GM21390 (cell line): ENCODE measurements around the gene FASN.
A peak's percentile ranks its signal among the peaks of the same experiment; 100 is the strongest.

Experiments
- ATAC-seq: cut with Tn5 transposase; IDR thresholded peaks from one replicate; pipeline ENCODE4 v1.9.1; 2021; ENCODE audit not compliant: unreplicated experiment

FASN gene

DNA sequence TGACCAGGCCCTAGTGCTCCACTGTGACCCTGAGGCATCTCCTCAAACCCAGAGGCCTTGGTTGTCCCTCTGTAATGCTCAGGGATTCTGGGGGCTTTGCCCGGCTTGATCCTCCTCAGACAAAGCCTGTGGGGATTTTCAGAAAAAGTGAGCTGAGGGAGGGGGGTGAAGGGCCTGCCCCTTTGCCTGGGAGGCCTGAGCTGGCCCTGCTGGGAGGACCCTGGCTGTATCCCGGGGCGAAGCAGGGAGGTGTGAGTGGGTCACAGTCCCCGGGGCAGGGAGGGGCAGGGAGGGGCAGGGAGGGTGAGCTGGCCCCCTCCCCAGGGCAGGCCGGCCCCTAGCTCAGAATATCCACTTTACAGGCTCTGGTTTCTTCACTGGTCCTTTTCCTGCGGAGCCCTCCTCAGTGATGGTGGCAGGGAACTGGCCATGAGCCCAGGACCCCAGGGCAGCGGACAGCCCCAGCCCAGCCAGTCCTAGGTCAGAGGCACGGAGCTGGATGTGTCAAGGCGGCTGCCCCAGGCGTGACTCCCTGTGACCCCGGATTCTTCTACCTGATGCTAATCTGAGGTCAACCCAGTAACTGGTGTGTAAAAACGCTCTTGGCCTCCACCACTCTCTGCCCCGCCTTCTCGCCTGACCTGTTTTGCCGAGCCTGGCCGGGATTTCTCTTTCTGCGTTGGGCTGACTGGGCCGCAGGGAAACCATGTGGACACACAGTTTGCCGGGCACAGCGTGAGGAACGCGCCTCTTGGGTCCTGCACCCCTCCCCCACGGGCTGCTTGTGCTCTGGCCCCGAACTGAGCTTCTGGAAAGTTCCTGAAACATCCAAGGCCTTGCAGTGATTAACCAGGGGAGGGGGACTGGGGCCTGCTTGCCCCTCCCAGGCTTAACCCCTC, 5.8 kb upstream of the FASN start:
- no peak for ATAC-seq

DNA sequence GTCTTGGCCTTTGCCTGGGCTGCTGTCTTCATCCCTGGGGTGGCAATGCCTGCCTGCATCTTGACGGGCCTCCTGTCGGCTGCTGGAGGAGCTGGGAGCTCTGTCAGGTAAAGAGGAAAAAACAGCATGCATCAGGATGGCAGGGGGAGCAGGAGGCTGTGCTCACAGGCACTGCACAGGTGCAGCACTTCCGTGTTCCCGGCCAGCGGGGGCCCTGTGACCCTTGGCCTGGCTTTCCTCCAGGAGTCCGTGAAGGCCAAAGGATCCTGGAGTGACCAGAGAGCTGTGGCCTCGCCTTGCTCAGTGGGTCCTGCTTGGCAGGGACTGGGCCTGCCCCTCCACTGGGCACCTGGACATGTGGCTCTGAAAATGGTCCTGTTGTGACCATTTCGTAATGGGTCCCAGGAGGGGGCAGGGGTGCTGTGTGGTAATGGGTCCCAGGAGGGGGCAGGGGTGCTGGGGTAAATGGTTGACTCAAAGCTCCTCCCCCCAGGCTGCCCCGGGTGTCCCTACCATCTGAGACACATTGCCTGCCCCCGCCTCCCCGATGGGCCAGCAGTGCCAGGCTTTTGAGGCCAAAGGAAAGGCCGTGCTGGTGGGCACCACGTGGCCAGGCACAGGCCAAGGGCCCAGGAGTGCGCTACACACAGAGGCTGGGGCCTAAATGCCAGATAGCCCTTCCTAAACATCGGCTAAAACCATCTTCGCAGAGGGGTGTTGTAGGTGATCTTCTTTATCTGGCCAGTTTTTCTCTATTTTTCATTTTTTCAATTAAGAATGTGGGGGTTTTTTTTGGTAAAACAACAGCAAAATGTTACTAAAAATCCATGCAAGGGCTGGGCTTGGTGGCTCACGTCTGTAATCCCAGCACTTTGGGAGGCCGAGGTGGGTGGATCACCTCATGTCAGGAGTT, 4.0 kb upstream of the FASN start:
- ATAC-seq, result no peak

DNA sequence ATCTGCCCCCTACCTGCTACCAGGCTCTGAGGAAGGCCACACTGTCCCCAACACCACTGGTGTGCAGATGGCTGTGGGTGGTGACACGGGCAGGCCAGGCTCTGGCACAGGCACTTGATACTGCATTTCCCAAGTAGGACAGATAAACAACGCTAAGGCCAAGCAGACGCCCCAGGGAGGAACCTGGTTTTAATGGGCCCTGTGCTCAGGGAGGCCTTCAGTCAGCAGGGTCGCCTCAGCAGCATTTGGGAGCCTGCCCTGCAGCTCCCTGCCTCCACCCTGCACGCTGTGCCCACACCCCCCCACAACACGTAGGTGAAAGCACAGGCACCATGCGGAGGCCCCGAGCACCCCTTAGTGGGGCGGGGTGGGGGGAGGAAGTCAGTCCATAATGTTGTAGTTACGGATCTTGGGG, 3.3 kb upstream of the FASN start:
- ATAC-seq, result no peak

DNA sequence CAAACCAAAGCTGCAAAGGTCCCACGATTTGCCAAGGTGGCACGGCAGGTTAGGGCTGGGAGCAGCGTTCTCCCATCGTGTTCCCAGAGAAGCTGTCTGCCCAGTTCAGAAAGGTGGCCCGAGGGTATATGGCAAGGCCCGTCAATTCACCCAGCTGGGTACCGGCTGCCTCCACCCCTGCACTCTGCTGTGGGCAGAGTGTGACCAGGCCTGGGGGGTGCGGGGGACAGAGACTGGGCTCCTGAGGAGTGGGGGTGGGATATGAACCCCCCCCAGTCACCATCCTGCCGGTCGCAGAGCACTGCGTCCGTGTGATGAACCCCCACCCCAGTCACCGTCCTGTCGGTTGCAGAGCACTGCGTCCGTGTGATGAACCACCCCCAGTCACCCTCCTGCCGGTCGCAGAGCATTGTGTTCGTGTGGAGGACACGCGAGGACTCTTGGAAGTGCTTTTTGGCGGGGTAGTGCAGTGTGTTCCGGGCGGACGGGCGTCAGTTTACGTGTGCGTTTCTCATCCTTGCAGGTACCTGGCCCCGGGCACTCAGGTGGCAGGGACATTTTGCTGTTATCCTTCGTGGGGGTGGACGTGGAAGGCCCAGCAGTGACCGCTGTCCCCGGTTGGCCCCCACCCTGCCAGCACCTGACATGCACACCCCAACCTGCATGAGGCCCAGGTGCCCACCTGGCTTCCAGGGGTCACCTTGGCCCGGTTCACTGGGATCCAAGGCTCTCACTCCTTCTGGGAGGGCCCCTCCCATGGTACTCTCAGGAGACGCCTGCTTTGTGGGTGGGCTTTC, 2.7 kb upstream of the FASN start:
- ATAC-seq, result no peak

DNA sequence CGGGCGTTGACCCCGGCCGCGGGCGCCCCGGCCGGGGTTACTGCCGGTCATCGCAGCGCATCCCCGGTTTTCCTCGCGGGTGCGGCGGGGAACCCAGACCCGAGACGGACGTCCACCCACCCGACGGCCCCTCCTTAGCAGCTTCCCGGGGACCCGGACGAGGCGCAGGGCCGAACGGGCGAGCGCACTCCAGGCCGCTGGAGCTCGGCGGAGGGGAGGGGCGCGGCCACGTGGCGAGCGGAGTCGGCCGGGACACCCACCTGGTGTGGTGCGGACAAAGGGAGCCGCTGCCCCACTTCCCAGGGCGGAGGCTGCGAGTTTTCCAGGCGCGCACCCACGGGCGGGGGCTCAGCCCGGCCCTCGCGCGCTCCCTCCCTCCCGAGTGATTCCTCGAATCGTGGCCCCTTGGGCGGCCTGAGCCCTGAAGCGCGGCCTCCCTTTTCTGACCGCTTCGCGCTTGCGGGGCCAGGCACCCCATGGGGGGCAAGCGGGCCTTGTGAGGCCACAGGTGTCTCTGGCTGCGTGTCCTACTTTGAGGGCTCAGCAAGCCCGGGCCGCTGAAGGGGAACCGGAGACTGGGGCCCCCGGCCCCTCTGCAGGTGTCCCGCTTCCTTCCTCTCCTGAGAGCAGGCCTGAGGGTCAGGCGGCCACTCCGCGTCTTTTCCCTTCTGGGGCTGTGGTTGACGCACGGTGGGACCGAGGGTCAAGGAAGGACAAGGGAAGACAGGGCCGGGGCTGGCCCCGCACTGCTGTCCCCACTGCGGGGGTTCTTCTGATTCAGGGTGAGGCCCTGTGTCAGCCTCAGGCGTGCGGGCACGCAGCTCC, 1.1 kb upstream of the FASN start:
- peak; percentile 8 for ATAC-seq

DNA sequence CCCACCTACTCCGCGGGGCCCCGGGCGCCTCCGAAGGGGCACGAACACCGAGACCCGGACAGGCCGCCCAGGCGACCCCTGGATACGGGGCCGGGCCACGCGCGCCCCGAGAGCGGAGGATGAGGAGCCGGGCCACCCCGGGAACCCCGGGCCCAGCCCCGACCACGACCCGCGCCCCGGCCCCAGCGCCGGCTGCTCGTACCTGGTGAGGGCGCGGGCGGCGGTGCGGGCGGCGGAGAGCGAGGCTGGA, 192 bp downstream of the FASN start:
- no peak for ATAC-seq

DNA sequence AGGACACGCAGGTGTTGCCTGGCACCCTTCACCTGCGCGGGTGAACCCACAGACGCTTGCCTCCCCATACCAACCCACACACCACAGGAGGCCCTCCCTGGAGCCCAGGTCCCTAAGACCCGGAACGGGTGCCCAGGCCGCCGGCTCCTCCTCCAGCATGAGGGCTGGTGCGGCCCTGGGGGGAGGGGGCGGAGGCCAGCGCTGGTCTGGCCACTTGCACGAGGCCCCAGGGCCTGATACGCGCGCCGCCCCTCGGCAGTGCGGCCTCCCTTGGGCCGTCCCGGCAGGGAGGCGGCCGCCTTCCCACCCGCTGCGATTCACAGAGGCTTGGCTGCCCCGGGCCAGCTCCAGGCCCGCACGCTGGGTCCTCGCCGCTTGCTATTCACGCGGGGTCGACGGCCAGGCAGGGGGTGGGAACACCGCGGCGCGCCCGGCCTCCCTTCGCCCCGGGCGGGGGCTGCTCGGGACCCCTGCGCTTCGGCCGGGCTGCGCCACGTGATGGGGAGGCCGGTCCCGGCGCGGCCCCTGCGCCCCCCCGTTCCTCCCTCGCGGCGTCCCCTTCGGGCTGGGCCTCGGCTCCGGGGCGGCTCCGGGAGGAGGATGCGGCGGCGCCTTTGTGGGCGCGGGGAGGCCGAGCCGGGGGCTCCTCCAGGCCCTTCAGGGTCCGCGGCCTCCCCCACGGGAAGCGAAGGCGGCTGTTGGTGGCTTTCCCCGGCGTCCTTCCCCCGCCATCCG, 685 bp downstream of the FASN start:
- ATAC-seq, result peak; percentile 1

DNA sequence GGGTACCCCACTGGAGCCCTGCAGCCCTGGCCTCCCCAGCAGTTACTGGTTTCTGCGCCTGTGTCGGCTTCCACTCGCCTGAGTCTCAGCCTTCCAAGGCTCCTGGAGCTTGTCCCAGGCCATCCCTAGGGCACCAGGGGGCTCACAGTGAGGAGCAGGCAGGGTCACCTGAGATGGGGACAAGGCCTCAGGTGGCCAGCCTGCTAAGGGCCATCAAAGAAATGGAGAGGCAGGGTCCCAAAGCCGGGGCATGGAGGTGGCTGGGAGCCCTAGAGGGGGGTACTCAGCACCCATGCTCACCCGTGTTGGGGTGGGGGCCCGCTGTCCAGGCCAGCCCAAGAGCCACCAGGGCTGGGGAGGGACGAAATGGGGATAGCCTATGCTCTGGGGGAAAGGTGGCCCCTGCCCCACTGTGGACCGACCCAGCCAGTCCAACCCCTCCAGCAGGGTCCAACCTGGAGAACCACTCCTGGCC, 1.3 kb downstream of the FASN start:
- no peak for ATAC-seq

DNA sequence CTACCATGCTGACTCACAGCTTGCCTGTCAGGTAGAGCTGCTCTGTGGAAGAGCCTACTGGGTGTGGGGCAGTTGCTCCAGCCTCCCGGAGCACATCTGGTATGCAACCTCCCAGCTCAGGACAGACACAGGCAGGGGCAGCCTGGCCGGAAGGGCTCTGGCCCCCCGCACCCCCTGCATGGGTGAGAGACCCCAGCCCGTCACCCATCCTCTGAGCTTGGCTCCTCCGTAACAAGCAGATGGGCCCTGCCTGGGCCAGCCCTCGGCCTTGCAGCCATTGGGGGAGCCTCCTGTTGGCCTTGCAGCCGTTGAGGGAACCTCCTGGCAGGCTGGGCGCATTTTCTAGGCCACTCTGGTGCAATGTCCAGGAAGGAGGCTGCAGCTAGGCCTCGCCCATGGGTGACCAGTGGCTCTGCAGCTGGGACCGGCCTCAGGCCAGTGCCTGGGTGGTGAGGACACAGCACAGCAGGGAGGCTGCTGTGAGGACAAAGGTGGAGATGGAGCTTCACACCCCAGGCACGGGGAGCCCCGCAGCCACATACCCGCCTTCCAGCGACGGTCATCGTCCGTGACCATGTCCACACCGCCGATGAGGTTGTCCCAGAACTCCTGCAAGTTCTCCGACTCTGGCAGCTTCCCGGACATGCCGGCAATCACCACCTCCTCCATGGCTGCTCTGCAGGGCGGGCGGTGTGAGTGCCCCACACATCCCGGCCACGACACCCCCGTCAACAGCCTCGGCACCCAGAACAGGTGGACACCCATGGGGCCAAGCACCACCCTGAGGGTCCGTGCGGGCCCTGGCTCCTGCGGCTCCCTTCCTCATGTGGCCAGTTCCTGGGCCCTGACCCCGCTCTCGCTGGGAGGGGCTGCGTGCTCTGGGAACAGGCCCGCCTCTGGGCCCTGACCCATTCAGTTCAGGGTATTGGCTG, 2.0 kb downstream of the FASN start:
- ATAC-seq, result no peak

DNA sequence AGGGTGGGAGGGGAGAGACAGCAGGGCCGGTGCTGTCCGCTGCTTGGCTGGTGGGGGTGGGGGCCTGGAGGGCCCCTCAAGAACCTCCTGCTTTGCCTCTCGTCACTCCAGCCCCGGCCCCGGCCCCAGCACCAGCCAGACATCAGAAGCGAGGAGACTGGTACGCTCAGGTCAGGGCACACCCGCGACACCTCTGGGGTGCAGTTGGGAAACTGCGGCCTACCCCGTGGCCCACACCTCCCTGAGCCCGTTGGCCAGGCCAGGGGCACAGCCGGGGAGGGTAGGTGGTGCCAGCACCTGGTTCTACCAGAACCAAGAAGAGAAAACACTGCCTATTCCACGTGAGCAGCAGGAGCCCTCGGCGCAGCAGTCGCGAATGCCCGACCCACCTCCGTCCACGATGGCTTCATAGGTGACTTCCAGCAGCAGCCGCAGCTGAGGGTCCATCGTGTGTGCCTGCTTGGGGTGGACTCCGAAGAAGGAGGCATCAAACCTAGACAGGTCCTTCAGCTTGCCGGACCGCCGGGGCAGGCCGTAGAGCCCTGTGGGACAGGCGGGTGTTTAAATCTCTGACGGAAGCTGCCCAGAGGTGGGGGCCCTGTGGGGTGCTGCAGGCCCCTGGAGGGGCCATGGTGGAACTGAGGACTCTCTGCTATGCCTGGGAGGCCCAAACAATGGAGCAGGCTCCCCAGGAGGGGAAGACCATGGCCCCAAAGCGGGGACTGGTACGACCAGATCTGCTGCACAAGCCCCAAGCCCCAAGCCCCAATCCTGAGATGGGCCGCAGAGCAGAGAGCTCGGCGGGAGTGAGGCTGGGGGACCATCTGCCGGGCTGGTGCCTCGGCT, 2.9 kb downstream of the FASN start:
- no peak for ATAC-seq

DNA sequence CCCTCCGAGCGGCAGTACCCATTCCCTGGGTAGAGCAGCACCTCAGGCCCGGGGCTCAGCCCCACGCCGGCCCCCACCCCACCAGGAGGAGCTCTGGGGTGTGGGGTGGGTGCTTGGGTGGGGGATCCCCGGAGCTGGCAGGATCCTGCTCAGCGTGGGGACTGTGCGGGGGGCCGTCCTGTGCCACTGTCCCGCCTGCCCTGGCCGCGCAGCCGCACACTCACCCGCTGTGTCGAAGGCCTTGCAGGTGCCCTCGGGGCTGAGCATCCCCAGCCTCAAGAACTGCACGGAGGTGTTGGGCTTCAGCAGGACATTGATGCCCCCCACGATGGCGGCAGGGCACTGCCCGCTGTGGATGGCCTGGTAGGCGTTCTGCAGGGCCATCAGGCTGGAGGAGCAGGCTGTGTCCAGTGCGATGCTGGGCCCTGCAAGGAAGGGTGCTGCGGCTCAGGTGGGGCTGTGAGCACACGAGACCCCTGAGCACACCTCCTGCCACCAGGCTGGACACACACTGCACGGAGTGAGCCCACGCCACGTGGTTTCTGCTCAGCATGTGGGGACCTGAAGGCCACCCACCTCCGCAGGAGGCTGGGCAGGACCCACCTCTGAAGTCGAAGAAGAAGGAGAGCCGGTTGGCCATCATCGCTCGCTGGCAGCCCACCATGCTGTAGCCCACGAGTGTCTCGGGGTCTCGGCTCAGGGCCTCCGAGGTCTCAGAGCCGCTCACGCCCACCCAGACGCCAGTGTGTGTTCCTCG, 4.9 kb downstream of the FASN start:
- no peak for ATAC-seq

DNA sequence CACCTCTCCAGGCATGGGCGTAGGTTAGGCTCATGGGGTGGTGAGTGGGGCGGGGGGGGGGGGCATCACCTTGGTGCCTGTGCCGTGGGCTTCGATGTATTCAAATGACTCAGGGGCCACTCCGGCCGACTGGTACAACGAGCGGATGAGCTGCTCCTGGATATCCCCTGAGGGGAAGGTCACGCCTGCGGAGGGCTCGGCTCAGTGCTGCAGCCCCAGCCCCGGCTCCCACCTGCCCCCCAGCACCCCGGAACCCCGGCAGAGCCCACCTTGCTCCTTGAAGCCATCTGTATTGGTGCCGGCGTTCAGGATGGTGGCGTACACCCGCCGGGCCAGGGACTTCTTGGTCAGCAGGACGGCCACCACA, 5.4 kb downstream of the FASN start:
- no peak for ATAC-seq

DNA sequence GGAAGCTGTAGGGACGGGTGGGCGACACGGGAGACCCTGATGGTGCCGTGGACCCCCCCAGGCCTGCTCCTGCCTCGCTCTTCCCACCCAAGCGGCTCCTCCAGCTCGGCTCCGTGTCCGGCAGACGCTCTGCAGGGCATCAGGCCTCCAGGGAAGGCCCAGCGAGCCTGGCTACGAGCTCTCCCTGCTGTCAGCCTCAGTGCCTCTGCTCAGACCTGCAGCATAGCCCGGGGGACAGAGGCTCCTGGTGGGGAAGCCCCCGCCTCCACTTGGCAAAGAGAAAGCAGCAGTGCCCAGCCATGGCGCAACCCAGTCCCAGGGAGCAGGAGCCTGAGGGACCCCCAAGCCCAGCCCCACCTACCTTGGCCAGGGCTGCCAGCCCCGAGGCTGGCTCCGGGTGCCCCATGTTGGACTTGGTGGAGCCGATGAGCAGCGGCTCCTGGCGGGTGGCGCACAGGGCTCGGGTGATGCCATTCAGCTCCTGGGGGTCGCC, 5.9 kb downstream of the FASN start:
- ATAC-seq, result no peak

DNA sequence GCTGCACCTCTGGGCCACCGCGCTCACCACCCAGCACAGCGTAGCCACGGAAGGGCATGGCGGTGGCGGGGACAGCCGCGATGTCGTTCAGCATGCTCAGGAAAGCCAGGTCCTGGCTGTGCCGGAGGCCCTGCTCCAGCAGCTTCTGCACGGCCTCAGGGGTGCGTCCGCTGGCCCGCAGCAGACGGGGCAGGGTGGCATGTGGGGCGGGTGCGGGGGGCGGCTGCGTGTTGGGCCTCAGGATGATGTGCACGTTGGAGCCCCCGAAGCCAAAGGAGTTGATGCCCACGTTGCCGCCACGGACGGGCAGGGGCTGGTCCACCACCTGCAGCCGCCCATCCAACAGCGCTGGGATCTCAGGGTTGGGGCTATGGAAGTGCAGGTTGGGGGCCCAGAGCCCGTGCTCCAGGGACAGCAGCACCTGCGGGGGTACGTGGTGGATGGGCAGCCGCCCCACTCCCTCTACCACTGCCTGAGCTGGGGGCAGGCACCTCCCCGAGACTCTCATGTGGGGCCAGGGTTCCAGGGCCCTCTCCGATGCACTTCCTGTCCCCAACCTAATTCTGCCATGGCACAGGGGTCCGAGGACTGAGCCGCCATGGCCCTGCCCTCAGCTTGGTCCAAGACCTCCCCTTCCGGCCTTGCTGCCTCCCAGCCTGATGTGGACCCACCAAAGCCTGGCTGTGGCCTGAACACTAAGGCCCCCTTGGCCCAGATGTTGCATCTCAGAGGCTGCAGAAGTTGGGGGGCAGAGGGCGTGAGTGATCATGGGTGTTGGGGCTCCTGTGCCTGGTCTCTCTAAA, 6.6 kb downstream of the FASN start:
- ATAC-seq, result no peak

DNA sequence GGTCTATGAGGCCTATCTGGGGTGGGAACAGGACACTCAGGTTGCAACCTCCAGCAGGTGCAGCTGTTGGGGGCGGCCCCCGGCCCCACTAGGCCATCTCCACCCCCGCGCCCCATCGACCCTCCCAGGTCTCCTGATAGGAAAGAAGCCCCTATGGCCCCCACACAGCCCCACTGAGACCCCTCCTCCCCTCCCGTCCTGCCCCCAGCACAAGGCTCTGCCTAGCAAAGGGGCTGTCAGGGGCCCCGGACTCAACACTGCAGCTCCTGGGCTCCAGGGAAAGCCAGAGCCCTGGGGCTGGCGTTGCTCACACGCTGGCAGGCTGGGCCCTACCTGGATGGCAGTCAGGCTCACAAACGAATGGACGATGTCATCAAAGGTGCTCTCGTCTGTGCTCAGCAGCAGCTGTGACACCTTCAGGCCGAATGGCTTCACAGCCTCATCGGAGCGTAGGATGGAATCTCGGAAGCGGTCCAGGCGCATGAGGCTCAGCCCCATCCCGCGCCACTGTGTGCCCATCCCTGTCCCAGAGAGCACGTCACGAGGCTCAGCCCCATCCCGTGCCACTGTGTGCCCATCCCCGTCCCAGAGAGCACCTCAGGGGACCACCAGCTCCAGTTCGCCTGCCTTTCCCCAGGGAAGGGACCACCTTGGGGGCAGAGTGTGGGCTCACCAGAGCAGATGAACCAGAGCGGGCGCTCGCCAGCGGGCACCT, 7.3 kb downstream of the FASN start:
- no peak for ATAC-seq
